B cell (primary cell): ENCODE data around the gene NKAIN2. TPM values are rescaled to one million over a fixed set of nuclear protein-coding genes. Genes with fewer than 3 reads are reported as not detected.

Experiments used
- ATAC-seq: fragments of 200-7000 bp; cut with Tn5 transposase; one replicate; pipeline ENCODE4 v1.10.0; 2021; ENCODE audit warnings: low read depth, mild to moderate bottlenecking, moderate number of reproducible peaks, moderate library complexity
- CTCF ChIA-PET: fragments of 350-600 bp; sonication (Branson Sonifier 250); formaldehyde crosslinking; loops from one replicate; lab custom pipeline; 2021; ENCODE audit warnings: antibody characterized with exemption, inconsistent platforms; lab: Charles Lee
- POLR2A ChIA-PET: fragments of 350-600 bp; sonication (Branson Sonifier 250); formaldehyde crosslinking; loops from one replicate; lab custom pipeline; 2021; ENCODE audit warnings: antibody characterized with exemption; lab: Charles Lee
- DNase-seq: peaks from one replicate; pipeline ENCODE4 v3.0.0; 2013
- H2AFZ ChIP-seq: 2 replicates; pipeline ENCODE4 v1.6.1; 2012; ENCODE audit warnings: mild to moderate bottlenecking, low read depth, low read length; ENCODE audit not compliant: insufficient read depth, poor library complexity, severe bottlenecking
- H3K27ac ChIP-seq, 2 donors: 1 replicate in 1 of 2; 2 replicates in 1 of 2; pipeline ENCODE4 v1.5.1; 2012 to 2013; ENCODE audit warnings: low read length in 2 of 2, mild to moderate bottlenecking in 2 of 2, moderate library complexity in 1 of 2
- H3K27me3 ChIP-seq, 4 experiments: fragments of 200-600 bp in 1 of 4; sonication (generic) in 1 of 4; replicated peaks in 1 of 4; 1 replicate in 2 of 4; 2 replicates in 2 of 4; pipeline versions ENCODE4 v1.6.1 to v1.7.0; 2013 to 2016; ENCODE audit warnings: low read length in 3 of 4, mild to moderate bottlenecking in 2 of 4, mixed read lengths in 1 of 4, moderate library complexity in 1 of 4; ENCODE audit not compliant: insufficient read depth in 4 of 4, control insufficient read depth in 3 of 4; ENCODE audit errors: control extremely low read depth in 1 of 4
- H3K36me3 ChIP-seq, 2 experiments: replicated peaks in 1 of 2; 1 replicate in 1 of 2; 2 replicates in 1 of 2; pipeline versions ENCODE4 v1.6.1 to v1.7.1; 2013; ENCODE audit warnings: low read length in 1 of 2; ENCODE audit not compliant: insufficient read depth in 2 of 2, control insufficient read depth in 1 of 2; ENCODE audit errors: control extremely low read depth in 1 of 2, extremely low read depth in 1 of 2
- H3K4me1 ChIP-seq, 2 donors: fragments of 200-600 bp in 1 of 2; sonication (generic) in 1 of 2; 1 replicate in 1 of 2; 2 replicates in 1 of 2; pipeline versions ENCODE4 v1.5.1 to v1.6.1; 2013 to 2017; ENCODE audit warnings: low read length in 2 of 2; ENCODE audit not compliant: control insufficient read depth in 2 of 2, insufficient read depth in 2 of 2
- H3K4me2 ChIP-seq: replicated peaks from 2 replicates; pipeline ENCODE3; 2012; ENCODE audit warnings: mild to moderate bottlenecking, low read depth, low read length; ENCODE audit not compliant: poor library complexity, severe bottlenecking
- H3K4me3 ChIP-seq, 5 experiments: fragments of 200-600 bp in 1 of 5; sonication (generic) in 1 of 5; 1 replicate in 3 of 5; 2 replicates in 2 of 5; pipeline versions ENCODE4 v1.5.1 to v1.7.0; 2011 to 2016; ENCODE audit warnings: low read length in 4 of 5, mild to moderate bottlenecking in 4 of 5, low read depth in 2 of 5, control low read depth in 1 of 5, moderate library complexity in 1 of 5; ENCODE audit not compliant: insufficient read depth in 1 of 5; ENCODE audit errors: control extremely low read depth in 1 of 5, extremely low read depth in 1 of 5
- H3K79me2 ChIP-seq: fragments of 200-600 bp; sonication (generic); one replicate; pipeline ENCODE4 v1.6.0; 2016; ENCODE audit warnings: low read length; ENCODE audit not compliant: control insufficient read depth, insufficient read depth
- H3K9ac ChIP-seq: fragments of 200-600 bp; sonication (generic); 2 replicates; pipeline ENCODE4 v1.6.1; 2017; ENCODE audit warnings: mild to moderate bottlenecking, low read length, moderate library complexity
- H3K9me3 ChIP-seq, 3 donors: one replicate each; pipeline versions ENCODE4 v1.6.1 to v1.7.1; 2013; ENCODE audit warnings: low read length in 2 of 3; ENCODE audit not compliant: control insufficient read depth in 2 of 3, insufficient read depth in 1 of 3; ENCODE audit errors: control extremely low read depth in 1 of 3
- H4K20me1 ChIP-seq: 2 replicates; pipeline ENCODE4 v1.6.0; 2012; ENCODE audit warnings: mild to moderate bottlenecking, low read length; ENCODE audit not compliant: insufficient read depth, control insufficient read depth, poor library complexity, severe bottlenecking
- H3K27ac Mint-ChIP-seq: one replicate; pipeline ENCODE4 v1.8.0; 2021; ENCODE audit warnings: mixed read lengths
- H3K27me3 Mint-ChIP-seq: one replicate; pipeline ENCODE4 v1.8.0; 2021; ENCODE audit warnings: mixed read lengths
- H3K4me1 Mint-ChIP-seq: one replicate; pipeline ENCODE4 v1.8.0; 2021; ENCODE audit warnings: mixed read lengths
- H3K4me3 Mint-ChIP-seq: one replicate; pipeline ENCODE4 v1.8.0; 2021; ENCODE audit warnings: mixed read lengths
- H3K9me3 Mint-ChIP-seq: one replicate; pipeline ENCODE4 v1.8.0; 2022; ENCODE audit warnings: mixed read lengths; ENCODE audit not compliant: insufficient read depth
- CTCF ChIP-seq: fragments of 200-600 bp; IDR thresholded peaks from one replicate; pipeline ENCODE4 v1.8.0; 2022; ENCODE audit warnings: antibody characterized with exemption, mild to moderate bottlenecking
- EZH2 ChIP-seq: IDR thresholded peaks from 2 replicates; pipeline ENCODE4 v1.6.1; 2012; ENCODE audit warnings: borderline replicate concordance, low read depth, mild to moderate bottlenecking, moderate library complexity, low read length; ENCODE audit not compliant: insufficient read depth, poor library complexity, severe bottlenecking
- WGBS: methylation state at CpG from one replicate; pipeline ENCODE4 v1.1.5; 2013; ENCODE audit warnings: missing lambda C conversion rate; ENCODE audit not compliant: insufficient coverage; 5-methylcytosine and 5-hydroxymethylcytosine counted together
- intact Hi-C: fragments of 100-400 bp; cut with micrococcal nuclease; formaldehyde crosslinking; loops from one replicate; pipeline ENCODE4 v1.10.0; 2022
- polyA plus RNA-seq: library from polyadenylated mRNA; depleted of rRNA; stranded (reverse); fragments of >200 nt; gene quantifications from 2 replicates; pipeline ENCODE4 v1.2.3, GENCODE V29; 2012
- total RNA-seq, 2 donors: library from RNA; stranded (reverse); fragments of 120-200 nt in 1 of 2; gene quantifications; 1 replicate in 1 of 2; 2 replicates in 1 of 2; pipeline versions ENCODE4 v1.2.3 to v1.2.4, GENCODE V29; 2013 to 2022

Gene NKAIN2
- total and polyA plus RNA-seq, 2 donors (not counting 1 experiment from before 2014, with no cell fraction given), result not detected

GRCh38 chr6:124869416-124869815 is 1065.8 kb downstream of the NKAIN2 start:
- Mint-ChIP-seq H3K4me1 (no peaks in the 10 kb centered on the region), H3K4me3 (no peak overlapping the region), H3K27ac (no peak overlapping the region), H3K9me3 (no peaks in the 10 kb centered on the region), H3K27me3 (no peaks in the 10 kb centered on the region)
- Histone ChIP-seq H3K4me2 (no peak overlapping the region), H3K9ac (no peak overlapping the region), H3K4me1 (no peaks in the 10 kb centered on the region), H2AFZ (no peak overlapping the region), H3K9me3 (no peaks in the 10 kb centered on the region), H3K79me2 (no peaks in the 10 kb centered on the region), H3K27me3 (no peaks in the 10 kb centered on the region), H3K36me3 (no peaks in the 10 kb centered on the region), H3K27ac (no peak overlapping the region), H3K4me3 (no peak overlapping the region), H4K20me1 (no peaks in the 10 kb centered on the region)
- ChIA-PET CTCF (no interaction called here), POLR2A (no interaction called here)
- intact Hi-C loops, result no loop called here
- TF ChIP-seq CTCF, result no peak
- no peak for TF ChIP-seq EZH2
- WGBS, result no CpG with 5 or more reads among the region's 2 CpGs
- DNase-seq (no peak), ATAC-seq (no peak)

- Mint-ChIP-seq H3K4me3 (no peak overlapping the region), H3K4me1 (no peaks in the 10 kb centered on the region), H3K9me3 (no peaks in the 10 kb centered on the region), H3K27ac (no peak overlapping the region), H3K27me3 (no peaks in the 10 kb centered on the region)
- Histone ChIP-seq H2AFZ (no peak overlapping the region), H3K79me2 (no peaks in the 10 kb centered on the region), H3K27ac (no peak overlapping the region), H3K4me3 (no peak overlapping the region), H4K20me1 (no peaks in the 10 kb centered on the region), H3K4me2 (no peak overlapping the region), H3K9ac (no peak overlapping the region), H3K36me3 (no peaks in the 10 kb centered on the region), H3K9me3 (no peaks in the 10 kb centered on the region), H3K27me3 (no peaks in the 10 kb centered on the region), H3K4me1 (no peaks in the 10 kb centered on the region)
- TF ChIP-seq CTCF (no peak), EZH2 (no peak)
- DNase-seq (no peak), ATAC-seq (no peak)
- POLR2A ChIA-PET, result no interaction called here
- CTCF ChIA-PET, result no interaction called here
- intact Hi-C loops, result no loop called here
- no CpG with 5 or more reads among the region's 4 CpGs for WGBS
These were observed 1067.2 kb downstream of the NKAIN2 start for GRCh38 chr6:124870611-124871459.
